GM18498 (cell line): ENCODE measurements around the gene AP5Z1.

ENCODE experiments used
- ATAC-seq: cut with Tn5 transposase; IDR thresholded peaks from one replicate; pipeline ENCODE4 v1.9.1; 2021; ENCODE audit warnings: mild to moderate bottlenecking, moderate library complexity; ENCODE audit not compliant: unreplicated experiment

Gene AP5Z1

GRCh38 chr7:4819560-4820404 is 44.4 kb downstream of the AP5Z1 start:
- ATAC-seq, result no peak

- ATAC-seq, result no peak
These were observed 45.1 kb downstream of the AP5Z1 start for GRCh38 chr7:4820405-4820966.

GRCh38 chr7:4820967-4821471 is 45.6 kb downstream of the AP5Z1 start:
- ATAC-seq, result no peak

- no peak for ATAC-seq
These were observed 47.3 kb downstream of the AP5Z1 start for GRCh38 chr7:4822677-4823076.

GRCh38 chr7:4823441-4824119 is 48.2 kb downstream of the AP5Z1 start:
- no peak for ATAC-seq

GRCh38 chr7:4824120-4824775 is 48.8 kb downstream of the AP5Z1 start:
- ATAC-seq, result no peak

- ATAC-seq, result no peak
These were observed 49.7 kb downstream of the AP5Z1 start for GRCh38 chr7:4825081-4825480.

- no peak for ATAC-seq
These were observed 53.4 kb downstream of the AP5Z1 start for GRCh38 chr7:4828720-4829383.

GRCh38 chr7:4830176-4830575 is 54.8 kb downstream of the AP5Z1 start:
- no peak for ATAC-seq

- ATAC-seq, result no peak
These were observed 56.5 kb downstream of the AP5Z1 start for GRCh38 chr7:4831723-4832495.

GRCh38 chr7:4832711-4833110 is 57.3 kb downstream of the AP5Z1 start:
- ATAC-seq, result no peak

GRCh38 chr7:4833176-4833575 is 57.8 kb downstream of the AP5Z1 start:
- no peak for ATAC-seq

GRCh38 chr7:4833691-4834600 is 58.5 kb downstream of the AP5Z1 start:
- ATAC-seq, result no peak

- no peak for ATAC-seq
These were observed 59.4 kb downstream of the AP5Z1 start for GRCh38 chr7:4834601-4835397.

- ATAC-seq, result no peak
These were observed 60.2 kb downstream of the AP5Z1 start for GRCh38 chr7:4835398-4836205.

GRCh38 chr7:4836206-4836661 is 60.8 kb downstream of the AP5Z1 start:
- ATAC-seq, result no peak
